Activated naive CD8-positive, alpha-beta T cell treated with anti-CD3 and anti-CD28 coated beads for 36 hours (primary cell): ENCODE measurements around the gene FAM209B. TPM values are rescaled to one million over a fixed set of nuclear protein-coding genes. Genes with fewer than 3 reads are reported as not detected.
A peak's percentile ranks its signal among the peaks of the same experiment; 100 is the strongest.
"Not testable (repeated sequence)": the region's sequence is repeated elsewhere in the genome, so short reads cannot be mapped to it uniquely, and the experiment has no call there.

Experiments
- DNase-seq: peaks from one replicate; pipeline ENCODE4 v3.0.0; 2021
- H3K27ac Mint-ChIP-seq: one replicate; pipeline ENCODE4 v1.8.0; 2022; ENCODE audit warnings: mild to moderate bottlenecking, moderate library complexity, mixed read lengths
- H3K27me3 Mint-ChIP-seq: one replicate; pipeline ENCODE4 v1.8.0; 2022; ENCODE audit warnings: mild to moderate bottlenecking, mixed read lengths
- H3K36me3 Mint-ChIP-seq: one replicate; pipeline ENCODE4 v1.8.0; 2021; ENCODE audit warnings: mild to moderate bottlenecking, mixed read lengths
- H3K4me1 Mint-ChIP-seq: one replicate; pipeline ENCODE4 v1.8.0; 2021; ENCODE audit warnings: mixed read lengths
- H3K4me3 Mint-ChIP-seq: one replicate; pipeline ENCODE4 v1.8.0; 2022; ENCODE audit warnings: mild to moderate bottlenecking, moderate library complexity, mixed read lengths
- H3K9me3 Mint-ChIP-seq: one replicate; pipeline ENCODE4 v1.8.0; 2022; ENCODE audit warnings: mixed read lengths
- total RNA-seq, 2 experiments: library from RNA; stranded (reverse); gene quantifications; one replicate each; pipeline ENCODE4 v1.2.3, GENCODE V29; 2021

FAM209B gene
- under 1 TPM in 1 of 2 experiments, not detected in 1; 0.60 TPM for total RNA-seq

- H3K27ac Mint-ChIP-seq, H3K4me1 Mint-ChIP-seq, H3K9me3 Mint-ChIP-seq, H3K36me3 Mint-ChIP-seq, H3K4me3 Mint-ChIP-seq, DNase-seq, H3K27me3 Mint-ChIP-seq: not testable (repeated sequence)
Measured at GRCh38 chr20:56532946-56533345, at the start of gene FAM209B. FAM209B (plus strand) TSS chr20:56533246; CDS start chr20:56533342, 96 bp downstream.

GRCh38 chr20:56483970-56484369 is 49.1 kb upstream of the FAM209B start:
- Mint-ChIP-seq H3K4me1 (peaks cover 24% of the 10 kb centered on the region), H3K27ac (peak overlapping the region; percentile 70), H3K4me3 (peak overlapping the region; percentile 33), H3K27me3 (no peaks in the 10 kb centered on the region), H3K9me3 (no peaks in the 10 kb centered on the region), H3K36me3 (peaks cover 32% of the 10 kb centered on the region)
- no peak for DNase-seq

GRCh38 chr20:56487216-56487615 is 45.8 kb upstream of the FAM209B start:
- Mint-ChIP-seq H3K4me3 (no peak overlapping the region), H3K4me1 (peaks cover 19% of the 10 kb centered on the region), H3K27me3 (no peaks in the 10 kb centered on the region), H3K9me3 (no peaks in the 10 kb centered on the region), H3K27ac (no peak overlapping the region), H3K36me3 (peaks cover 21% of the 10 kb centered on the region)
- no peak for DNase-seq

- Mint-ChIP-seq H3K27me3 (no peaks in the 10 kb centered on the region), H3K4me1 (peaks cover 10% of the 10 kb centered on the region), H3K9me3 (no peaks in the 10 kb centered on the region), H3K4me3 (no peak overlapping the region), H3K27ac (no peak overlapping the region), H3K36me3 (peaks cover 17% of the 10 kb centered on the region)
- no peak for DNase-seq
Measured at GRCh38 chr20:56488566-56488965, 44.5 kb upstream of the FAM209B start.

GRCh38 chr20:56501116-56501515 is 31.9 kb upstream of the FAM209B start:
- Mint-ChIP-seq H3K4me3 (no peak overlapping the region), H3K36me3 (peaks cover 18% of the 10 kb centered on the region), H3K4me1 (peaks cover 2% of the 10 kb centered on the region), H3K27ac (no peak overlapping the region), H3K9me3 (no peaks in the 10 kb centered on the region), H3K27me3 (no peaks in the 10 kb centered on the region)
- no peak for DNase-seq

- DNase-seq, result no peak
- H3K27ac Mint-ChIP-seq, result peak overlapping the region; percentile 8
Measured at GRCh38 chr20:56503916-56504315, 29.1 kb upstream of the FAM209B start.

GRCh38 chr20:56504373-56505005 is 28.6 kb upstream of the FAM209B start:
- H3K27ac Mint-ChIP-seq, result peak overlapping the region; percentile 8
- H3K4me1 Mint-ChIP-seq, result no peaks in the 10 kb centered on the region
- H3K9me3 Mint-ChIP-seq, result no peaks in the 10 kb centered on the region
- no peaks in the 10 kb centered on the region for H3K27me3 Mint-ChIP-seq
- H3K4me3 Mint-ChIP-seq, result no peak overlapping the region
- no peaks in the 10 kb centered on the region for H3K36me3 Mint-ChIP-seq
- no peak for DNase-seq

More at GRCh38 chr20:56503916-56504315, 29.1 kb upstream of the FAM209B start:
- H3K9me3 Mint-ChIP-seq, result no peaks in the 10 kb centered on the region
- H3K4me1 Mint-ChIP-seq, result no peaks in the 10 kb centered on the region
- H3K36me3 Mint-ChIP-seq, result no peaks in the 10 kb centered on the region
- H3K27me3 Mint-ChIP-seq, result no peaks in the 10 kb centered on the region
- no peak overlapping the region for H3K4me3 Mint-ChIP-seq

- H3K27me3 Mint-ChIP-seq, result no peaks in the 10 kb centered on the region
- no peaks in the 10 kb centered on the region for H3K36me3 Mint-ChIP-seq
- DNase-seq, result no peak
- H3K9me3 Mint-ChIP-seq, result no peaks in the 10 kb centered on the region
- H3K27ac Mint-ChIP-seq, result no peak overlapping the region
- no peaks in the 10 kb centered on the region for H3K4me1 Mint-ChIP-seq
- H3K4me3 Mint-ChIP-seq, result no peak overlapping the region
Measured at GRCh38 chr20:56506103-56506502, 26.9 kb upstream of the FAM209B start.

GRCh38 chr20:56511926-56512325 is 21.1 kb upstream of the FAM209B start:
- no peaks in the 10 kb centered on the region for H3K4me1 Mint-ChIP-seq
- no peaks in the 10 kb centered on the region for H3K9me3 Mint-ChIP-seq
- H3K4me3 Mint-ChIP-seq, result no peak overlapping the region
- no peak for DNase-seq
- peaks cover 11% of the 10 kb centered on the region for H3K36me3 Mint-ChIP-seq
- no peaks in the 10 kb centered on the region for H3K27me3 Mint-ChIP-seq
- no peak overlapping the region for H3K27ac Mint-ChIP-seq

GRCh38 chr20:56513161-56514150 is 19.6 kb upstream of the FAM209B start:
- Mint-ChIP-seq H3K9me3 (peaks cover 4% of the 10 kb centered on the region), H3K27me3 (no peaks in the 10 kb centered on the region), H3K36me3 (peaks cover 25% of the 10 kb centered on the region), H3K4me1 (no peaks in the 10 kb centered on the region), H3K27ac (peak overlapping the region; percentile 58), H3K4me3 (no peak overlapping the region)
- no peak for DNase-seq

- DNase-seq, result no peak
- no peak overlapping the region for H3K4me3 Mint-ChIP-seq
- H3K27ac Mint-ChIP-seq, result no peak overlapping the region
- peaks cover 21% of the 10 kb centered on the region for H3K9me3 Mint-ChIP-seq
- no peaks in the 10 kb centered on the region for H3K4me1 Mint-ChIP-seq
- H3K27me3 Mint-ChIP-seq, result no peaks in the 10 kb centered on the region
- H3K36me3 Mint-ChIP-seq, result peaks cover 56% of the 10 kb centered on the region
Measured at GRCh38 chr20:56516631-56517030, 16.4 kb upstream of the FAM209B start.

GRCh38 chr20:56517211-56517610 is 15.8 kb upstream of the FAM209B start:
- Mint-ChIP-seq H3K4me3 (no peak overlapping the region), H3K27me3 (no peaks in the 10 kb centered on the region)
- no peak for DNase-seq

GRCh38 chr20:56517641-56518040 is 15.4 kb upstream of the FAM209B start:
- no peak overlapping the region for H3K27ac Mint-ChIP-seq
- DNase-seq, result no peak
- H3K4me1 Mint-ChIP-seq, result no peaks in the 10 kb centered on the region
- H3K4me3 Mint-ChIP-seq, result no peak overlapping the region
- H3K9me3 Mint-ChIP-seq, result peaks cover 21% of the 10 kb centered on the region
- H3K27me3 Mint-ChIP-seq, result no peaks in the 10 kb centered on the region
- peaks cover 64% of the 10 kb centered on the region for H3K36me3 Mint-ChIP-seq

More at GRCh38 chr20:56517211-56517610, 15.8 kb upstream of the FAM209B start:
- H3K27ac Mint-ChIP-seq, result no peak overlapping the region
- H3K9me3 Mint-ChIP-seq, result peaks cover 21% of the 10 kb centered on the region
- H3K36me3 Mint-ChIP-seq, result peaks cover 61% of the 10 kb centered on the region
- H3K4me1 Mint-ChIP-seq, result no peaks in the 10 kb centered on the region

GRCh38 chr20:56518126-56518525 is 14.9 kb upstream of the FAM209B start:
- no peaks in the 10 kb centered on the region for H3K27me3 Mint-ChIP-seq
- H3K27ac Mint-ChIP-seq, result no peak overlapping the region
- no peak for DNase-seq
- H3K9me3 Mint-ChIP-seq, result peaks cover 21% of the 10 kb centered on the region
- H3K4me1 Mint-ChIP-seq, result no peaks in the 10 kb centered on the region
- peaks cover 64% of the 10 kb centered on the region for H3K36me3 Mint-ChIP-seq
- H3K4me3 Mint-ChIP-seq, result no peak overlapping the region

- DNase-seq, result no peak
- peaks cover 21% of the 10 kb centered on the region for H3K9me3 Mint-ChIP-seq
- H3K27me3 Mint-ChIP-seq, result no peaks in the 10 kb centered on the region
- no peaks in the 10 kb centered on the region for H3K4me1 Mint-ChIP-seq
- peaks cover 63% of the 10 kb centered on the region for H3K36me3 Mint-ChIP-seq
- H3K27ac Mint-ChIP-seq, result no peak overlapping the region
- no peak overlapping the region for H3K4me3 Mint-ChIP-seq
Measured at GRCh38 chr20:56518721-56519398, 14.2 kb upstream of the FAM209B start.
